ENCODE data around the gene ELFN2.

The ELFN2 gene

GRCh38 chr22:37381489-37381888 lies 45.8 kb downstream of the ELFN2 start:
- DNase-seq, result no peak

GRCh38 chr22:37379722-37380121 lies 47.6 kb downstream of the ELFN2 start:
- DNase-seq, result no peak

GRCh38 chr22:37379085-37379484 lies 48.2 kb downstream of the ELFN2 start:
- no peak for DNase-seq

- DNase-seq, result no peak
Measured at GRCh38 chr22:37378642-37379058, 48.6 kb downstream of the ELFN2 start.

DNA sequence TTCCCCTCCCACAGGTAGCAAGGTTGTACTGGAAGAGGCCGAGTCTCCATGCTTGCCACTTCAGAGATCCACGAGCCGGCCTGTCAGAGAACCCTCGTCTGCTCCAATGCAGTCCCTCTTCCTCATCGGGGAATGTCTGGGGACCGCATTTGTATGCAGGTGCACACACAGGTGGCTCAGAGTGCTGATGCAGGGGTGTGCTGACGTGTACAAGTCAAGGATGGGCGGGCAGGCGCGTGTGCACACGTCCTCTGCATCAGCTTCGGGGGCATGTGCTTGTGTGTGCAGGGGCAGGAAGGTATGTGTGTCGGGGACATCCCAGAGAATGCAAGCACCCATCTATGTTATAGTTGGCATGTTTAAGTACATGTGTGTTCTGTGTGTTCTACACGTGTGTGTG lies 49.4 kb downstream of the ELFN2 start:
- DNase-seq, result no peak

- no peak for DNase-seq
Measured at GRCh38 chr22:37377138-37377537, 50.1 kb downstream of the ELFN2 start.

- no peak for DNase-seq
Measured at GRCh38 chr22:37376643-37377042, 50.6 kb downstream of the ELFN2 start.

DNA sequence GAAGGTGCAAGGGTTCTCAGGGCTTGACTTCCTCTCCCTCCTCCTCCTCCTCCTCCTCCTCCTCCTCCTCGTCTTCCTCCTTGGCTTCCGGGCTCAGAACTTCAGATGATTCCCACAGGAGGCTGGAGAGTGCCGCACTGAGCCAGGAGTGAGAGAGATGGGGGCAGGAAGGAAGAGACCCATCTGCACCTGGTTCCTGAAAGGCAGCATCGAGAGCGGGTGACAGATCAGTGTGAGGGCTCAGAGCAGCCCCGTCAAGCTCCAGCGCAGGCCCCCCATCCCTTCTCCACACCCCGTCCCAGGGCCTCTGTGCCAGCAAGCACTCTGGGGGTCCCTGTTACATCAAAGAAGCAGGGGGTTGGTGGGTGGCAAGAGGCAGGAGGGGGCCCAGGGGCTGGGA lies 51.5 kb downstream of the ELFN2 start:
- DNase-seq, result no peak

- DNase-seq, result no peak
Measured at GRCh38 chr22:37374571-37374970, 52.7 kb downstream of the ELFN2 start.

DNA sequence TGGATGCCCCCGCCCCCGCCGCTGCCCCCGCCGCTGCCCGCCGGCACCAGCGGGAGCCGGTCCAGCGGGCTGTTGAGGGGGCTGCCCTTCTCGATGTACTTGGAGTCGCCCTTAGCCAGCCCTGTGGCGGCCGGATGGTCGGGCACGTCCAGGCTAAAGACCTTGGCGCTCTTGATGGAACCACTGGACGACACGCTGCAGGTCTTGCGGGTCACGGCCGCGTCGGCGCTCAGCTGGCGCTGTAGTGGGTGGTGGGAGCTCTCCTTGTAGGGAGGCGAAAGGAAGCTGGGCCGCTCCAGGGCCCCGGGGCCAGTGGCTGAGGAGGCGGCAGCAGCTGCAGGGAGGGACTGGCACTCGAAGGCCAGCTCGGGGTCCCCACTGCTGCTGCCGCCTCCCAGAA lies 53.8 kb downstream of the ELFN2 start:
- no peak for DNase-seq

GRCh38 chr22:37371911-37372310 lies 55.4 kb downstream of the ELFN2 start:
- no peak for DNase-seq

- DNase-seq, result no peak
Measured at GRCh38 chr22:37371491-37371890, 55.8 kb downstream of the ELFN2 start.

DNA sequence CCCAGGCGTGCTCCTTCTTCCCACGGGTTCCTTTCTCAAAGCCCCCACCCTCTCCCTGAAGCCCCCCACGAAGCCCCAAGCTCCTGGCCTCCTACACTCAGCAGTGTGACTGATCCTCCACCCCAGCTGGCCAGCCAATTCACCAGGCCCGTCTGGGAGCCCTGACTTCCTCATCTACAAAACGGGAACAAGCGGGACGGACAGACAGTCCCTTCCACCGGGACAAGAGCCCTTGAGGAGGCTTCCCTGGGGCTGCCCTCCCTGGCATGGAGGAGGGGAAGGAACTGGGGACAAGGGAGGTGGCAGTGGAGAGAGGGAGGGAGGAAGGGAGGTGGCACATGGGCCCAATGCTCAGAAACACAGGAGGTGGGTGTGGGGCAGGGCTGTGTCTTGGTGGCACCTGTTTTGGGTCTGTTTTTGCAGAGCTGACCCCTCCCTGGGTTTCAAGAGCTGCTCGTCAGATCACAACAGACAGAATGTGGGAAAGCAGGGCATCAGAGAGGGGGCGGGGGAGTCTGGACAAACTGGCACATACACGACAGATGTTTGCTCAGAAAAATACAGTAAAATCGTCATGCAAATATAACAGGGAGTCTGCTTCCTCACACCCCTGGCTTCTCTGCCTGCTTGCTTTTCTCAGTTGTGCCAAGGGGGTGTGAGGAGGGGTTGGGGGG lies 56.8 kb downstream of the ELFN2 start:
- DNase-seq, result peak; percentile 84 to 91 (median 89)

- no peak for DNase-seq
Measured at GRCh38 chr22:37369483-37369882, 57.8 kb downstream of the ELFN2 start.

- peak in 1 of 4 experiments; percentile 11 for DNase-seq
Measured at GRCh38 chr22:37368058-37368457, 59.2 kb downstream of the ELFN2 start.

GRCh38 chr22:37366601-37367000 lies 60.7 kb downstream of the ELFN2 start:
- DNase-seq, result no peak

DNA sequence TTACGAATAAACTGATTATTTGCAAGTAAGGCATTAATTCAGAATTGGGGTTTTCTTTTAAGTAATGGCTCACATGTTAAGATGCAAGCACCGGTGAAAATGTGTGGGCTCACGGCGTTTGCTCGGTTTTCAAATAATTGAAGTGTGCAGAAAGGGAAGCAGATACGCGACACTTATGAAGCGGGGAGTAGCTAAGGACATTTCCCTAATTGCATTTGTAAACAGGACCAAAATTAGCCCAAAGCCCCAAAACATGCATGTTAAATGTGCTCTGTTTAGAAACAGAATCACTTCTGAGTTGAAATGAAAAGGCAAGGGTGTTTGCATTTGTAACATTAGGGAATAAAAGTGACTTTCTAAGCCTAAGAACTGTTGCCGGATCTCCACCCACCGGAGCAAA lies 61.3 kb downstream of the ELFN2 start:
- DNase-seq, result peak; percentile 17 to 42 (median 30)

DNA sequence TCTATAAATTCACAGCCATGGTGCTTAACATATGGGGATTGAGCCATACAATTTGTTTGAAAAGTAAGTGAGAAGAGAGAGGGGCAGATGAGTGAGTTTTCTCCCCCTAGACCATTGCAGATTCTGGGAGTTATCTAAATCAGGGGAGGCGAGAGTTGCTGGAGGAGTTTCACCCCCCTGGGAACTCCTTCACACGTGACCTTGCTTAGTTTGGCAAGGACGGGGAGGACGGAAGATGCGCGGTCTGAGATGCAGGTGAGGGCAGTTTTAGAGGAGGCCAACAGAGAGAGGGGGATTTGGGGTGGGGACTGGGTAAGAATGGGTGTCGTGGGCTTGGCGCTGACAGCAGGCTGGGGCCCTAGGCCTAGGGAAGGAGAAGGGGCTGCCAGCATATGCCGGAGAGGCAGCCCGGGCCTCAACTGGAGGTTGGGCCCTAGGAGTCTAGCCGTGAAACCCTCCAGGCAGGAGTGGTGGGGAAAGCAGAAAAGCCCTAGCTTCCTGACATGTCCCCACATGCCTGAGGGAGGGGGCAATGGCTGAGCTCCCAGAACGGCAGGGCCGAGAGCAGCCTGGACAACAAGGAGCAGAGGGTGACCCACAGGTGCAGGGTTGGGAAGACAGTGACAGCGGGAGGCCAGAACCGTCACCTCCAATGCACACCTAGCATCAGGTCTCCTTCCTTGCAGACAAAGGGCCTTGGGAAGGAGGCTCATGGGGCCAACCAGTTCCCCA lies 63.9 kb downstream of the ELFN2 start:
- DNase-seq, result no peak

DNA sequence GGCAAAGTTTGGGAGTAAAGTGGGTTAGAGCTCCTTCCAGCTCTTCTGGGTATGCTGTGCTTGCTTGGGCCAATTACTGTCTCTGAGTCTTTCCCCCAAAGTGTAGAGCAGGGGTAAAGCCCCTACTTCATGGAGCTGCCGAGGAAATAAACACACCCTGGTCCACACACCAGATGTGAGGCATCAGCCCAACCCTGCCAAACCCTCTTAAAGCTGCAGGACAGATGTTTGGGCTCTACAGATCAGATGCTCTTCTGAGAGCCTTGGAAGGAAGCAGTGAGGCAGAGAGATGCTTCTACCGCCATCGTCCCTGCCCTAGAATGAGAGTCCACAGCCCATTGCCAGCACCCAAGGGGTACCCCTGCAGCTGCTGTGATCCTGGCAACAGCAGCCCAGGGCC lies 64.7 kb downstream of the ELFN2 start:
- no peak for DNase-seq

GRCh38 chr22:37358917-37359316 lies 68.4 kb downstream of the ELFN2 start:
- no peak for DNase-seq

GRCh38 chr22:37358386-37358785 lies 68.9 kb downstream of the ELFN2 start:
- DNase-seq, result no peak

DNA sequence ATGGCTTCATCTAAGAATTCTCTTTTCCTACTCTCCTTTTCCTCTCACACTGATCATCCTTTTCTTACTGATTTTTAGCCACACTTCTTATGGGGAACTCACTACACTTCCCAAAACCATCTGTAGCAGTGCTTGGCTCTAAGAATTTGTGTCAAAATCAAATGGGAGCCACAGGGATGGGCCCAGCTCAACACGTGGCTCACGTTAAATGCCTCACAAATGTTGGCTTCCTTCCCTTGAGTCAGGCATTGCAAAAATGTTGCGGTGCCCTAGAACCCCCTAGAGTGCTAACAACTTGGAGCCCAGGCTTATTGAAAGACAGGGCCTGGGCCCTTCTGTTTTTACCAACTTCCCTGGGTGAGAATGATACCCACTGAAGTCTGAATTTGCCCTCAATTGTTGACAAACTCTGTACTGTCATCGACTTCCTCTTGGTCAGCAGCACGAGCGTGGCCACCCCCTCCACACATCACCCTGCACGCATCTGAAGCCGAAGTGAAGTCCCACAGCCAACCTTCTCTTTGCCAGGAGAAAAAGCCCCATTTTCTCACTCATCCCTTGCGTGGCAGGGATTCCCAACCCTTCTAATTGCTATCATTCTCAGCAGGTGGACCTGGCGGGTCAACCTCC lies 69.7 kb downstream of the ELFN2 start:
- peak; percentile 41 to 70 (median 59) for DNase-seq

GRCh38 chr22:37356922-37357321 lies 70.4 kb downstream of the ELFN2 start:
- no peak for DNase-seq

DNA sequence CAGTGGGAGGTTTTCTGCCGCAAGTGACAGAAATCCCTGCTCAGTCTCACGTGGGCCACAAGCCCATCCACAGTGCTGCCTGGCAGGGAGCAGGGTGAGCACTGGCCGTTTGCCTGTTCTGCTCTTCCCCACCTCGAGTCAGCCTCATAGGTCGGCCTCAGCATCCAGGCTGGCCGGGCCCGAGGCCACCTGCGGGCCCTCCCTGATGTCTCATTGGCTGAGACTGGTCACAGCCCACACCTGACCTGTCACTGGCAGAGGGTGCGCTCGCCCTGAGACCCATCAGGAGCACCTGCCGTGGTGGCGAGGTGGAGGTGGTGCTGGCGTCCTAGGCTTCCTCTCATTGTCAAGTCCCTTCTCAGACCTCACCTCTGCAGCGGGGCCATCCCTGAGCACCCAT lies 72.1 kb downstream of the ELFN2 start:
- no peak for DNase-seq

Measured in suppressor macrophage (primary cell).